GM10847 (cell line): Measurements from ENCODE around the gene GPNMB.

Experiments used
- POLR2A ChIP-seq: IDR thresholded peaks from 2 replicates; pipeline ENCODE4 v1.6.1; 2011; ENCODE audit not compliant: insufficient read length; ENCODE audit errors: extremely low read depth

The GPNMB gene

GRCh38 chr7:23247603-23248335 lies 1.2 kb downstream of the GPNMB start:
- TF ChIP-seq POLR2A = no peak

- no peak for TF ChIP-seq POLR2A
Observed at GRCh38 chr7:23249486-23249885, 2.9 kb downstream of the GPNMB start.

- TF ChIP-seq POLR2A = no peak
Observed at GRCh38 chr7:23254051-23254681, 7.6 kb downstream of the GPNMB start.

GRCh38 chr7:23256731-23257130 lies 10.2 kb downstream of the GPNMB start:
- TF ChIP-seq POLR2A = no peak

GRCh38 chr7:23260371-23260770 lies 13.8 kb downstream of the GPNMB start:
- TF ChIP-seq POLR2A = no peak

- TF ChIP-seq POLR2A = no peak
Observed at GRCh38 chr7:23261843-23262452, 15.4 kb downstream of the GPNMB start.

- no peak for TF ChIP-seq POLR2A
Observed at GRCh38 chr7:23264916-23265458, 18.4 kb downstream of the GPNMB start.

- TF ChIP-seq POLR2A = no peak
Observed at GRCh38 chr7:23266918-23267317, 20.3 kb downstream of the GPNMB start.

- no peak for TF ChIP-seq POLR2A
Observed at GRCh38 chr7:23267357-23267756, 20.8 kb downstream of the GPNMB start.

GRCh38 chr7:23268167-23268566 lies 21.6 kb downstream of the GPNMB start:
- no peak for TF ChIP-seq POLR2A

- no peak for TF ChIP-seq POLR2A
Observed at GRCh38 chr7:23268746-23269145, 22.2 kb downstream of the GPNMB start.

- TF ChIP-seq POLR2A = no peak
Observed at GRCh38 chr7:23272275-23272674, 25.7 kb downstream of the GPNMB start.

GRCh38 chr7:23273141-23273599 lies 26.6 kb downstream of the GPNMB start:
- TF ChIP-seq POLR2A = no peak

- TF ChIP-seq POLR2A = no peak
Observed at GRCh38 chr7:23275912-23276311, 29.3 kb downstream of the GPNMB start.

- TF ChIP-seq POLR2A = no peak
Observed at GRCh38 chr7:23276376-23276775, 29.8 kb downstream of the GPNMB start.

GRCh38 chr7:23276947-23277346 lies 30.4 kb downstream of the GPNMB start:
- TF ChIP-seq POLR2A = no peak
